ENCODE results near the gene C19orf85. TPM values are rescaled to one million over a fixed set of nuclear protein-coding genes. Genes with fewer than 3 reads are reported as not detected.

Gene C19orf85
- total RNA-seq, 1 experiment from 2014 or later: not detected

- intact Hi-C loops (cut with micrococcal nuclease; ENCODE audit: unreplicated experiment): no loop called here
- POLR2A ChIA-PET: no interaction called here
These were observed 401 bp downstream of the C19orf85 start for GRCh38 chr19:55464039-55464661.

GRCh38 chr19:55463583-55464031 lies 944 bp downstream of the C19orf85 start:
- BruUV-seq (replicated peaks): no TSS peak
- Histone ChIP-seq H3K4me3 (ENCODE audit: low read depth in 2 of 2, low read length in 2 of 2) (no peak overlapping the region), H3K27me3 (ENCODE audit: control insufficient read depth, insufficient read depth, low read length) (no peaks in the 10 kb centered on the region), H3K9me3 (ENCODE audit: control insufficient read depth, insufficient read depth, low read depth, low read length) (no peaks in the 10 kb centered on the region), H3K36me3 (ENCODE audit: control insufficient read depth, insufficient read depth, low read length) (no peaks in the 10 kb centered on the region), H3K4me1 (ENCODE audit: control insufficient read depth, insufficient read depth, low read length) (peaks cover 22% of the 10 kb centered on the region), H3K27ac (ENCODE audit: low read length) (no peak overlapping the region)
- ATAC-seq (no peak), DNase-seq (ENCODE audit: low read depth, low spot score) (no peak)
- TF ChIP-seq POLR2AphosphoS5 (IDR thresholded peaks at IDR 0.05; ENCODE audit: low read depth, low read length) (no peak), SIN3A (IDR thresholded peaks at IDR 0.05; ENCODE audit: borderline replicate concordance, insufficient read depth, low read depth, low read length) (no peak), TCF7L2 (IDR thresholded peaks at IDR 0.05; ENCODE audit: low read depth, low read length) (no peak), REST (IDR thresholded peaks at IDR 0.05; ENCODE audit: insufficient read depth in 1 of 2, low read depth in 2 of 2, low read length in 1 of 2) (no peak), CTCF (IDR thresholded peaks at IDR 0.05) (no peak)
- intact Hi-C loops (cut with micrococcal nuclease; ENCODE audit: unreplicated experiment): no loop called here
- POLR2A ChIA-PET: no interaction called here
- CTCF ChIA-PET: no interaction called here
- in situ Hi-C loops (cut with HindIII; ENCODE audit: low pct_unique_long_range_greater_than_20kb, low sequenced_read_pairs): no loop called here

More at GRCh38 chr19:55464039-55464661, 401 bp downstream of the C19orf85 start:
- Histone ChIP-seq H3K9me3 (ENCODE audit: control insufficient read depth, insufficient read depth, low read depth, low read length) (no peaks in the 10 kb centered on the region), H3K4me3 (ENCODE audit: low read depth in 2 of 2, low read length in 2 of 2) (no peak overlapping the region), H3K27ac (ENCODE audit: low read length) (no peak overlapping the region), H3K36me3 (ENCODE audit: control insufficient read depth, insufficient read depth, low read length) (no peaks in the 10 kb centered on the region), H3K27me3 (ENCODE audit: control insufficient read depth, insufficient read depth, low read length) (no peaks in the 10 kb centered on the region), H3K4me1 (ENCODE audit: control insufficient read depth, insufficient read depth, low read length) (peaks cover 22% of the 10 kb centered on the region)
- in situ Hi-C loops (cut with HindIII; ENCODE audit: low pct_unique_long_range_greater_than_20kb, low sequenced_read_pairs): no loop called here
- no peak for TF ChIP-seq POLR2AphosphoS5 (IDR thresholded peaks at IDR 0.05; ENCODE audit: low read depth, low read length)
- no peak for TF ChIP-seq SIN3A (IDR thresholded peaks at IDR 0.05; ENCODE audit: borderline replicate concordance, insufficient read depth, low read depth, low read length)
- TF ChIP-seq REST (IDR thresholded peaks at IDR 0.05; ENCODE audit: insufficient read depth in 1 of 2, low read depth in 2 of 2, low read length in 1 of 2): no peak
- TF ChIP-seq TCF7L2 (IDR thresholded peaks at IDR 0.05; ENCODE audit: low read depth, low read length): no peak
- TF ChIP-seq CTCF (IDR thresholded peaks at IDR 0.05): no peak
- no TSS peak for BruUV-seq (replicated peaks)
- CTCF ChIA-PET: no interaction called here
- ATAC-seq (no peak), DNase-seq (ENCODE audit: low read depth, low spot score) (no peak)
